Spleen (tissue), 7 donors: Measurements from ENCODE around the gene TMEM170A.

ENCODE experiments used
- CTCF ChIP-seq, 11 experiments: fragments of 200-600 bp in 7 of 11; fragments of 450-650 bp in 4 of 11; sonication (generic) in 4 of 11; IDR thresholded peaks in 8 of 11; conservative IDR thresholded peaks in 3 of 11; 1 replicate in 7 of 11; 2 replicates in 4 of 11; pipeline versions ENCODE4 v1.4.0 to v1.8.0; 2016 to 2021; ENCODE audit warnings: antibody characterized with exemption in 11 of 11, inconsistent platforms in 4 of 11, mild to moderate bottlenecking in 1 of 11
- POLR2A ChIP-seq, 3 donors: fragments of 450-650 bp; IDR thresholded peaks; one replicate each; pipeline ENCODE4 v1.5.1; 2017; ENCODE audit warnings: antibody characterized with exemption in 3 of 3, mild to moderate bottlenecking in 1 of 3
- POLR2AphosphoS5 ChIP-seq, 3 donors: sonication (generic); formaldehyde crosslinking; IDR thresholded peaks; one replicate each; pipeline ENCODE4 v1.5.1; 2017; ENCODE audit warnings: antibody characterized with exemption in 3 of 3
- donor health status: DM: no; HTN: no; CAD: no; lungs with moderate emphysema.
- donor health status: DM: no; HTN: no; CAD: no.
- donor health status: DM: no; HTN: no; CAD: no.

GRCh38 chr16:75452464-75453190, 11.9 kb downstream of the TMEM170A start:
- TF ChIP-seq POLR2A (IDR thresholded peaks at IDR 0.05): no peak
- TF ChIP-seq CTCF (IDR thresholded peaks at IDR 0.05 in 8 of 11, conservative IDR thresholded peaks at IDR 0.05 in 3 of 11): no peak
- TF ChIP-seq POLR2AphosphoS5 (IDR thresholded peaks at IDR 0.05): no peak
